GM10248 (cell line): ENCODE measurements around the gene FYB1.

Experiments
- CTCF ChIA-PET: fragments of 300-600 bp; sonication (Branson Sonifier 250); formaldehyde crosslinking; extraction: SDS; loops from one replicate; lab custom pipeline; 2021; ENCODE audit warnings: antibody characterized with exemption; lab: Yijun Ruan, JAX
- POLR2A ChIA-PET: fragments of 350-650 bp; sonication (Branson Sonifier 250); formaldehyde crosslinking; extraction: SDS; loops from one replicate; lab custom pipeline; 2020; ENCODE audit warnings: antibody characterized with exemption; lab: Yijun Ruan, JAX
- DNase-seq: peaks from one replicate; pipeline ENCODE4 v3.0.0; 2012; ENCODE audit errors: extremely low spot score
- CTCF ChIP-seq: IDR thresholded peaks from 2 replicates; pipeline ENCODE4 v1.5.1; 2012; ENCODE audit warnings: mild to moderate bottlenecking, low read depth; ENCODE audit errors: extremely low read depth, missing control alignments, control extremely low read depth

Gene FYB1

DNA sequence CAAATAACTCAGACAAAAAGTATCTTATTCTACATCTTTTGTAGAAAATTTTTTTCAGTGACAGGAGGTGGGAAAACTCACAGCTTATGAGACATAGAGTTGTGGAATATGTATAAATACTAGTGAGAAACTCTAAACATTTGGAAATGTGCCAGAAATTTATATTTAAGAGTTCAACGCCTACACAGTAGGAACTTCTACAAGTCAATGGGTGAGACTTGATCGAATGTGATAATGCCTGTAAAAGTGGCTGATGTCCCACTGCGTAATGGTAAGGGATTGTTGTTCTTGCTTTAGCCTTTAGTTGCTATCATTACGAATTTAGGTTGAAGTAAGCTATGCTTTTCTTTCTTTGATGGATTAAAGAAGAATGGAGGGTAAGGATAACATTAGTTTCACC lies 105.2 kb downstream of the FYB1 start:
- no peak for TF ChIP-seq CTCF
- CTCF ChIA-PET: no interaction called here
- DNase-seq: no peak
- POLR2A ChIA-PET: no interaction called here

DNA sequence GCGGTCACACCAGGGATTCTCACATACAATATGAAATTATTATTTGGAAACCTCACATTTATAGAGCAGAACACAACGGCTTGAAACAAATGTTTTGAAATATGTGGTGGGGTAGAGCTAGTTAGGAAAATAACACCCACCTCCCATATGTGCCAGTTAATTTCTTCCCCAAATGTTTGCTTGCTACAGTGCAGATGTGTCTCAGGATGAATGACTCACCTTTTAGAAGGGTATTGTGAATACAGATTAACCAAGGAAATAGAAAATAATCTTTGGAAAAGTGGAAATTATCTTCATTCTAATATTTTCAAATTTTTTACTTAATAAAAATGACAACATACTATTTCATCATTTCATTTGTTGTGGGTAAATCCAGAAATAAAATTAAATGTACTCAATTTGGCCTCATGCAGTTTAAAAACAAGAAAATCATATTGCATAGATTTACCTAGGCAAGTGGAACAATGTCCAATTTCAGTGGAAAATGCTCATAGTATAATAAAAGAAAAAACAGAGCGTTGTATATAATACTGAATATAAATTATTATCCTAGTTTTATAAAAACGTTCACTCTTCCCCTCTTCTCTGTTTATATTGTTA lies 105.9 kb downstream of the FYB1 start:
- CTCF ChIA-PET: no interaction called here
- POLR2A ChIA-PET: no interaction called here
- no peak for DNase-seq
- TF ChIP-seq CTCF: no peak

- no peak for DNase-seq
- ChIA-PET POLR2A (no interaction called here), CTCF (interaction anchor here (1.5 kb wide), 1 partner anchor 11 kb away, joined by 3 read pairs; no protein-coding TSS in a partner anchor)
- TF ChIP-seq CTCF: no peak
Measured at GRCh38 chr5:39109606-39110005, 109.8 kb downstream of the FYB1 start.

DNA sequence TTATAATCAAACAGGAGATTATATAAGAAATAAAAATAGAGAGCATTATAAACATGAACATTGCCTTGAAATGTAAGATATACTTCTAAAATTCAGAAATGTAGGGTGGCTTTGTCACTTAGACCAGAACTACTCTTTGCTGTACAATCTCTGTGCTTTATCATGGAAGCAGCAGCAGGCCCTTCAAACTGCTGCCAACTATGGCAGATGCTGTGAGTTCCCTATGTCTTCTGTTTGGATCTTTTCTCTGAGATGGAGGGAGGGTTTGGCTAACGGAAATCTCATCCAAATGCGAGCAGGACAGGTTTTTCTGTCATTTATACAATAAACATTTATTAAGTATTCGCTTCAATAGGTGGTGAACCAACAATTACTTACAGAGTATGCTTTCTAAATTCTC lies 110.4 kb downstream of the FYB1 start:
- ChIA-PET CTCF (interaction anchor here (1.5 kb wide), 1 partner anchor 12 kb away, joined by 3 read pairs; no protein-coding TSS in a partner anchor), POLR2A (no interaction called here)
- DNase-seq: no peak
- TF ChIP-seq CTCF: no peak

DNA sequence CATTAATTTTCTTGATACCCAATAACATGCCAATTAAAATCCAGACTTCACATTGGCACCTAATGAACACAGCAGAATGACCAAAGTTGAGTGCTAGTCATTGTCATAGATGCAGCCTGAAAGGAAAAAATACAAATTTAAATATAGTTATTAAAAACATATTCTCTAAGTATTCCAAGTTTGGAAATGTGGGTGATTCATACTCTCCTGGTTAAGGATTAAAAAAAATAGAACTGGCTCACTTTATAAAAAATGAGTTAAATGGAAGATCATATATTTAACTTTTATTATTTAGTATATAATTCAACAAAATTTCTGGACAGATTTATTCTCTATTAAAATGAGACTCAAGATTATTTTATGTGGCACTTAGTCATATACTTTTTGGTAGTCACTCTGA lies 112.0 kb downstream of the FYB1 start:
- CTCF ChIA-PET: no interaction called here
- no peak for TF ChIP-seq CTCF
- POLR2A ChIA-PET: no interaction called here
- DNase-seq: no peak

GRCh38 chr5:39106322-39106721 lies 113.0 kb downstream of the FYB1 start:
- no peak for DNase-seq
- CTCF ChIA-PET: no interaction called here
- POLR2A ChIA-PET: no interaction called here
- TF ChIP-seq CTCF: no peak

DNA sequence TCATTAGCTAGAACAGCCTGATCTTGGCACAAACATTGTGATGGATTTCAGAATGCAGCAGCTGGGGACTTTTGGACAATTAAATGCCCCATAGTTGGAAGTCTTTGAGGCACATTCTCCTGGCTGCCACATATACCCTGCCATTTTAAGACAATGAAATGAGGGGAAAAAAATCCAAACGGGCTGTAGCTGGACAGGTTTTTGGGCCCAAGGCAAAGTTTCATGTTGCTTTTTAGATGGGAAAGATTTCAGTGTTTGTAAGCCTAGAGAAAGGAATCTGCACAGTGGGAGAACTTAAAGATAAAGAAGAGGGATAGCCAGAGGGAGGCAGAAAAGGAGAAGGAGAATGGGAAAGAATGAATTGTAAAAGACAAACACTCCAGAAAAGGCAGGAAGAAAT lies 115.1 kb downstream of the FYB1 start:
- TF ChIP-seq CTCF: no peak
- CTCF ChIA-PET: no interaction called here
- POLR2A ChIA-PET: no interaction called here
- DNase-seq: no peak
